ENCODE data around the gene TTYH3.

DNA sequence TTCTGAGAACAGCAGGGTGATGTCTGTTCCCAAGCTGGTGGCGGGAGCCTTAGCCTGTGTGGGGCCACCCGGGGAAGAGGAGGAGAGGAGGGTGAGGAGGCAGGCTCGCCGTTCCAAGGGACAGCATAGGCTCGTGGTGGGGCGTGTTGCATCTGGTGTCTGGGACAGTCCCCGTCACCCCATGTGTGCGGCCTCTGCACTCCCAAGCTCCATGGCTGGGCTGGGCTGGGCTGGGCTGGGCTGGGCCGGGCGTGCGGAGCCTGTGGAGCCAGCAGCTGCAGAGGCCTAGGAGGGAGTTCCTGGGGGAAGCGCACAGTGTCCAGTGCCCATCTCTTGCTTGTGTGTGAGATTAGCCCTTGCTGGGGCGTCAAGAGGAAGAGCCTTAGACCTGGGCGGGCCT lies 20.9 kb upstream of the TTYH3 start:
- TF ChIP-seq, protein P1, sequence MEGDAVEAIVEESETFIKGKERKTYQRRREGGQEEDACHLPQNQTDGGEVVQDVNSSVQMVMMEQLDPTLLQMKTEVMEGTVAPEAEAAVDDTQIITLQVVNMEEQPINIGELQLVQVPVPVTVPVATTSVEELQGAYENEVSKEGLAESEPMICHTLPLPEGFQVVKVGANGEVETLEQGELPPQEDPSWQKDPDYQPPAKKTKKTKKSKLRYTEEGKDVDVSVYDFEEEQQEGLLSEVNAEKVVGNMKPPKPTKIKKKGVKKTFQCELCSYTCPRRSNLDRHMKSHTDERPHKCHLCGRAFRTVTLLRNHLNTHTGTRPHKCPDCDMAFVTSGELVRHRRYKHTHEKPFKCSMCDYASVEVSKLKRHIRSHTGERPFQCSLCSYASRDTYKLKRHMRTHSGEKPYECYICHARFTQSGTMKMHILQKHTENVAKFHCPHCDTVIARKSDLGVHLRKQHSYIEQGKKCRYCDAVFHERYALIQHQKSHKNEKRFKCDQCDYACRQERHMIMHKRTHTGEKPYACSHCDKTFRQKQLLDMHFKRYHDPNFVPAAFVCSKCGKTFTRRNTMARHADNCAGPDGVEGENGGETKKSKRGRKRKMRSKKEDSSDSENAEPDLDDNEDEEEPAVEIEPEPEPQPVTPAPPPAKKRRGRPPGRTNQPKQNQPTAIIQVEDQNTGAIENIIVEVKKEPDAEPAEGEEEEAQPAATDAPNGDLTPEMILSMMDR (IDR thresholded peaks at IDR 0.05): no peak
- TF ChIP-seq POLR2A (IDR thresholded peaks at IDR 0.05): no peak
